Stimulated activated CD4-positive, alpha-beta T cell treated with anti-CD3 and anti-CD28 coated beads, Interleukin-15, amount 100 ng/mL, for 48 hours (primary cell): Measurements from ENCODE around the gene NUDT17.
A peak's percentile ranks its signal among the peaks of the same experiment; 100 is the strongest.

Source experiments
- DNase-seq, 2 donors: peaks; one replicate each; pipeline ENCODE4 v3.0.0-alpha.2; 2020; ENCODE audit warnings: low read depth in 2 of 2

The NUDT17 gene

GRCh38 chr1:145847827-145848226 lies 2.4 kb downstream of the NUDT17 start:
- no peak for DNase-seq

DNA sequence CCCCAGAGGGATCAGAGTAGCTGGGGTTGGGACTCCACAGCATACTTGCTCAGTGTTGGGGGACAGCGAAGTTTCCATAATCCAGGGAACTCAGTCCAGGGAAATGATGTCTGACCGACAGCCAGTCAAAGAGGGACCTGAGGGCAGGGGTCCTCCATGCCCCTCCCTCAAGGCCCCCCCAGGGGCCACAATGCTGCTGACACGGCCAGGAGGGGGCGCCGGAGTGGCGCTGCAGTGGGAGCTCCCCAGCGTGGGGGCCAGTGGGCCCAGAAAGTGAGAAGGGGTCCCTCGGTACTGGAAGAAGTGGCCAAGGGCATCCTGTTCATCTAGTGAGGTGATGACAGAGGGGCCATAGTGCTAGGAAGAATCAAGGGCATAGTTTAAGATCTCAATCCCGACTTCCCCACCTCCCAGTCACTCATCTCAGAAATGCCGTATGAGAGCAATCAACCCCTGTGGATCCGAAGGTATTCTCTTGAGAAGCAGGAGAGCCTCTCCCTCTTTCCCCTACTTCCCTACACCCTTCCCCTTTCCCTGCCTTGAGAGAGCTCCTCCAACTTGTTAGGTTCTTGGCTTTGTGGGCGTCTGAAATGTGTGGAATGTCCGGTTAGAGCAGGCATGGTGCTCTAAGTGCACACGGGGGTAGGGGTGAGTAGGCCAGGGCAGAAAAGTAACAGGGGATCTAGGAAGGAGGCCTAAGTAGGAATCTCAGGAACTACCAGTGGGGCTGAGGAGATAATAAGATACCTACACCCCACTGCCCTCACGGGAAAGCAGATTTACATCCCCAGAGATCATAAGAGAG lies 4.1 kb downstream of the NUDT17 start:
- no peak for DNase-seq

DNA sequence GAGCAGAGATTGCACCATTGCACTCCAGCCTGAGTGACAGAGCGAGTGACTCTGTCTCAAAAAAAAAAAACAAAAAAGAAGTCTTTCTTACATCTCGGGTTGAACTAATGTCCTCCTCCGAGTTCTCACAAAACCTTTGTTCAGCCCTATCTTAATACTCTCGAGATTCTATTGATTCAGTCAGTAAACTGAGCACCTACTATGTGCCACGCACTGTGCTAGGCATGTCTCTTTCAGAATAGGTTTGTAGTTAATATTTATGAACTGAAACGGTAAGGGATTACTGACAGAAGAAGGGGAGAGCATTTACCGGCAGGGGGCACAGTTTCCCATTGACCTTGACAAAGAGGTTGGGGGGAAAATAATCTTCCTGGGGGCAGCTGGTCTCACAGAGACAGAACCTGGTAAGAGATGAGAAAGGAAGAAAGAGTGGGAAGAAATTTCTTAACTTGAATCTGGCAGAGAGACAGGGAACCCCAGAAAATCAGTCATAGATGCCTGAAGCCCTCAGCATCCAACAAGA lies 10.1 kb downstream of the NUDT17 start:
- no peak for DNase-seq

- DNase-seq = no peak
Measured at GRCh38 chr1:145857170-145857569, 11.7 kb downstream of the NUDT17 start.

- DNase-seq = peak in 1 of 2 donors; percentile 29
Measured at GRCh38 chr1:145858238-145858900, 12.9 kb downstream of the NUDT17 start.

- DNase-seq = peak; percentile 78 to 86
Measured at GRCh38 chr1:145858901-145859490, 13.6 kb downstream of the NUDT17 start, which contains the start of gene PIAS3. Gene PIAS3, minus strand, starts transcription at chr1:145859081. Its CDS starts 91 bp downstream, at chr1:145858990.

DNA sequence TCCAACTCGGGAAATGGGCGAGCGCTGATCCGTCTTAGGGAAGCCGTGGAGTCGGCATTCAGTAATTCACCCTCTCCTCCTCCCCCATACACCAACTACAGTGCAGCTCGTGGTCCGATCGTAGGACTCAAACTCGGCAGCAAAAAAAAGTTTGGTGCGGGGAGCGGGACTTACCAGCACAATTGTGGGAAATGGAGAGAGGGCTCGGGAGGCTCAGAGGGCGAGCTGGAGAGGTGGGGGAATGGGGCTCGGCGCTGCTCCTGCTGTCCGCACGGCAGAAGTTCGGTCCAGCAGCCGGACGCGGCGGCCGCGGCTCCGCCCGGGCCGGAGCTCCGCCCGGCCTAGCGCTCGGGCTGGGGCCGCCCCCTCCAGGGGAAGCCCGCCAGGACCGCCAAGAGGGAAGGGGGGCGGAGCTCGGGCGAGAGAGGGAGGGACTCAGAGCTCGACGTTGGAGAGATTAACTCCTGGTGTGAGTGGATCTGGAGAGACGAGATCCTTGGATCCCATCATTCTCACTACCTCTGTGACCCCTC lies 14.1 kb downstream of the NUDT17 start:
- peak in 1 of 2 donors; percentile 78 for DNase-seq

DNA sequence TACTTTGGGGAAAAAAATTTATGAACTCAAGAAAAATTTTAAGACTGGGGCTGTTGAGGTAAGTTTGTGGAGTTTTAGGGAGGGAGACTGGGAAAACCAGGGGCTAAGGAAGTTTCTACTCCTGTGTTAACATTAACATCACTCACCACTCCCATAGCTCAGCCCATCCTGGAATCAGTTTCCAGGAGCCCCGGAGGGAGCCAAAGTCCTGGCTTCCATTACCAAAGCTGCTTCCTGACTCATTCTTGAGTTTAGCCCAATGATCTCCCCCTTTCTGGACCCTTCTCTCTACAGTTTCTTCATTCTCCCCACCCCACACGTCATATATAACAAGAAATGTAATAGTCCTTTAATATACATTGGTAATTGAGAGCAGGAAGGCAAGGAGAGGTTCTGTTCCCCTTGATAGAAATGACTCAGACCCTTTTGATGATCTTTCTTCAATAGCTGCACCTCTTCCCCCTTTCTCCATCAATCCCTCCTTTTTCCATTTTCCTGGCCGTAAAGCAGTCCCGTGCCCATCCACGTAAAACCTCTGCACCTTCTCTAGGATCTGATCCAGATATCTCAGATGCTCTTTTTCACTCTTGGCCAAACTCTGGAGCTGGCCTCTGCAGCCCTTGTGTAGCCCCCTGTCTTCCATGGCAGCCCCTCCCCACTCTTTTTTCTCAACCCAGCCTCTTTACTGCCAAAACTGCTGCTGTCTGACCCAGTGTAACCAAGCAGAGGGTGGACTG lies 18.0 kb downstream of the NUDT17 start:
- DNase-seq = no peak

DNA sequence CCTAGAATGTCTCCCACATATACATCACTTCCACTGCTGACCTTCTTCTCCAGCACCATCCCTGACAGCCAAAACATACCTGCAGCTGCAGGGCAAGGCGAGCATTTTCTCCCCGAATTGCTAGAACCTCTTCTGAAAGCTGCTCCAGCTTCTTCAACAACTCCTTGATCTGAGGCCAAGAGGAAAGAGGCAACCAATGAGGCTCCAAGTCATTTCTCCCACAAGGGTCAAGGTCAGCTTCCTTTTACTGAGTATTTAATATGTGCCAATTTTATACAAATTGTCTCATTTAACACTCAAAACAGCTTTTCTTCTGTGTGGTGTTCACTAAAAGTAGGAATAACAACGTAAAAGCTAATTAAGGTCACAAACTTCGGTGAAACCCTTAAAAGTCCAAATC lies 22.8 kb downstream of the NUDT17 start:
- DNase-seq = no peak

- no peak for DNase-seq
Measured at GRCh38 chr1:145871994-145872924, 26.8 kb downstream of the NUDT17 start.

DNA sequence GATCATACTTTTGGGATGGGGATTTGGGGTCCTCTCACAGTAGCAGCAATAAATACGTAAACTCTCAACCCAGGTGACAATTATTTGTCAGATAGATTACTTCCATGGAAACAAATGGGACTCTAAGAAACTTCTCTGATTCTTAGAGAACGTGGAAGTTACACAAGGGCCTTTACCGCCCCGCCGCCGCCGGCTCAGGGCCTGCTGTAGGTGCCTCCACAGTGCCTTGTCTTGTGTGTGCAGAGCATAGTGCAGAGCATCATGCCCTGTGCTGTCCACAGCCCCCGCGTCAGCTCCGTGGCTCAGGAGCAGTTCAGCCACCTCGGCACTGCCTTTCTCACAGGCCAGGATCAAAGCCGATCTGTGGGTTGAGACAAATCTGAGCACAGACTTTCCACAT lies 29.2 kb downstream of the NUDT17 start:
- no peak for DNase-seq

DNA sequence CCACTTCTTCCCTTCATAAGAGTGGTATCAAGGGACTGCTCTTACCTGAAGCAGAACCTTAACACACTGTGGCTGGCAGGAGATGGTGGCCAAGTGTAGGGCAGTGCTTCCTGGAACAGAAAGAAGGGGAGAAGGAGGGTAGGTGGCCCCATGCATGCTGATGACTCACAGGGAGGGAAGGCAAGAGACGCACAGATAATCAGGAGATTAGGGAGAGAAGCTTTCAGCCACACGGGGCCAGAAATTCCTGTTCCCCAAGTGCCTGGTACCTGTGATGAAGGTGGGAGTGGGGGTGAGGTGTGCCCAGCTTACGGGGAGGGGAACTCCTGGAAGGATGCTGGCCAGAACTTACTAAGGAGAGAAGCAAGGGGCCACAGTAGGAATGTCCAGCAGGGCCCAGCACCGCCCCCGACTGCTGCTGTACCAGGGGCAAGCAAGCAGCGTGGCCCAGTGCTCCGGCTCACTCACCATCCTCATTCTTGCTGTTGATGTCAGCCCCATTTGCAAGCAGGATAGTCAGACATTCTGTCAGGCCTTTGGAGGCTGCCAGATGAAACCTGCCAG lies 32.6 kb downstream of the NUDT17 start:
- no peak for DNase-seq

GRCh38 chr1:145878724-145879123 lies 33.3 kb downstream of the NUDT17 start:
- no peak for DNase-seq

- DNase-seq = no peak
Measured at GRCh38 chr1:145879775-145880174, 34.3 kb downstream of the NUDT17 start.

DNA sequence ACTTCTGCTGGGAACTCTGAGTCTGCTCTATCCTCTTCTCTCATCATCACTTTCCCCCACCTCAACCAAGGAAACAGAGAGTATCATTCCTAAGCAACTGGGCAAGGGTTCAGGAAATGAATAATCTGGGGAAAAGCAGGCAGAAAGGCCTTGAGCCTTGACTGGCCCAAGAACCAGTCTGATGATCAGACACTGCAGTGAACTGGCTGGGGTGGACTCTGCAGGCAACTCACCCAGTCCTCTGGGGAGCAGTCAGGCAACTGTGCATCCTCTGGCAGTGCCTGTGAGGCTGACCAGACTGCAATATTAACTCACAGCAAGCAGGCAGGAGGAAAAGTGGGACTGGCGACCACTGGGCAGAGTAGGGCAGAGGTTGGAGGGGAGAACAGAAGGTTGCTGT lies 39.2 kb downstream of the NUDT17 start:
- DNase-seq = no peak

GRCh38 chr1:145885738-145886287 lies 40.4 kb downstream of the NUDT17 start, which contains the start of gene ANKRD35:
Gene ANKRD35, minus strand, starts transcription at chr1:145885866. Its CDS starts 108 bp downstream, at chr1:145885758.
- peak; percentile 71 to 87 for DNase-seq

DNA sequence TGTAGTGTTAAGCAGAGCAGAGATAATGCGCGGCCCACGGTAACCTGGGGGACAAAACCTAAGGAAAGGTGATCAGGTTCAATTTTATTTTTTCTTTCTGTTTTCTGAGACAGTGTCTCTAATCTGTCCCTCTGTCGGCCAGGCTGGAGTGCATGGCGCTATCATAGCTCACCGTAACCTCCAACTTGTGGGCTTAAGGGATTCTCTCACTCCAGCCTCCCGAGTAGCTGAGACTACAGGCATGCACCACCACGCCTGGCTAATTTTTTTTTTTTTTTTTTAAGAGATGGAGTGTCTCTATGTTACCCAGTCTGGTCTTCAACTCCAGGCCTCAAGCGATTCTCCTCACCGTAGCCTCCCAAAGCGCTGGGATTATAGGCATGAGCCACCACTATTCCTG lies 41.0 kb downstream of the NUDT17 start:
- no peak for DNase-seq

DNA sequence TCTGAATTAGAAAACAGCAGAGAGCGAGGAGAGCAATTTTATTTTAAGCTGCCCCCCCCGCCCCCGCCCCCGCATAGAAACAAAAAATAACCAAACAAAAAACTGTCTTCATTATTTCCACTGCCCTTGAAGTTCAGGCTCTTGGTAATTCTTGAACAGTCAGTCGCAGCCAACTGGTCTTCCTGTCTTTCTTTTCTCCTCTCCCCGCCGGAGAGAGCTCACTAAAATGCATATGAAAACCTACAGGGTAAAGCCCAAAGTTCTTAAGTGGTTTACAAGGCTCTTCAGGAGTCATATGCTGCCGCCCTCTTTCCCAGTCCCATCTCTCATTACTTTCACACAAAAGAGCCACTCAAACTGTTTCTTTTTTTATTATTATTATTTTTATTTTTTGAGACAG lies 41.4 kb downstream of the NUDT17 start:
- no peak for DNase-seq

GRCh38 chr1:145887631-145888030 lies 42.2 kb downstream of the NUDT17 start:
- DNase-seq = no peak

DNA sequence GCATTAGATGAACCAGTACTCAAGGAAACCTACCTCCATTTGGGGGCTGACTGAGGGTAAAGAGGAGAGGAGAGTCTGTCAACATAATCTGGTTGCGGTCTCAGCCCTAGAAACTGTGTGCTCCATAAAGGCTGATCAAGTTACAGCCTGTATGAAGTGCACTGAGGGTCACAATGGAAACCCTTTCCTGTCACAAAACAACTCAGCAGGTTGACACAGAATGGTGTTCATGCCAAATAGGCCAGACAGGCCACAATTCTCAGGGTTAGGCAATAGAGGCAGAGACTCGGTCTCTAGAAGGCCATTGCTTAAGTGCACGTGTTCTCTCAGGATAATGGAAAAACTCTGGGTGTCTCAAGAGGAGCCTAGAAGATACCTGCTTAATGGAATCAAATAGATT lies 44.3 kb downstream of the NUDT17 start:
- no peak for DNase-seq
